HG03571 (cell line): ENCODE measurements around the gene ZC3HAV1.
"Not testable (repeated sequence)": the region's sequence is repeated elsewhere in the genome, so short reads cannot be mapped to it uniquely, and the experiment has no call there.

Source experiments
- ATAC-seq: cut with Tn5 transposase; IDR thresholded peaks from one replicate; pipeline ENCODE4 v1.9.1; 2021; ENCODE audit not compliant: unreplicated experiment

Gene ZC3HAV1

GRCh38 chr7:139109188-139109982 lies at the start of gene ZC3HAV1:
TSS of gene ZC3HAV1 (minus strand) at chr7:139109720. CDS start at chr7:139109331, 389 bp downstream.
- ATAC-seq = peak; percentile 76

GRCh38 chr7:139153832-139154231 lies 44.3 kb upstream of the ZC3HAV1 start:
- no peak for ATAC-seq

- ATAC-seq = no peak
Measured at GRCh38 chr7:139152149-139152548, 42.6 kb upstream of the ZC3HAV1 start.

- no peak for ATAC-seq
Measured at GRCh38 chr7:139139150-139139549, 29.6 kb upstream of the ZC3HAV1 start.

GRCh38 chr7:139133335-139134139 lies 24.0 kb upstream of the ZC3HAV1 start:
- peak; percentile 98 for ATAC-seq

- no peak for ATAC-seq
Measured at GRCh38 chr7:139132887-139133286, 23.4 kb upstream of the ZC3HAV1 start.

GRCh38 chr7:139131601-139132041 lies 22.1 kb upstream of the ZC3HAV1 start:
- no peak for ATAC-seq

- not testable (repeated sequence) for ATAC-seq
Measured at GRCh38 chr7:139129814-139130213, 20.3 kb upstream of the ZC3HAV1 start.

GRCh38 chr7:139127648-139128047 lies 18.1 kb upstream of the ZC3HAV1 start:
- no peak for ATAC-seq

- no peak for ATAC-seq
Measured at GRCh38 chr7:139125657-139126056, 16.1 kb upstream of the ZC3HAV1 start.

- ATAC-seq = not testable (repeated sequence)
Measured at GRCh38 chr7:139124995-139125394, 15.5 kb upstream of the ZC3HAV1 start.

GRCh38 chr7:139124084-139124914 lies 14.8 kb upstream of the ZC3HAV1 start:
- ATAC-seq = no peak

- ATAC-seq = no peak
Measured at GRCh38 chr7:139119486-139119849, 9.9 kb upstream of the ZC3HAV1 start.

GRCh38 chr7:139118805-139119485 lies 9.4 kb upstream of the ZC3HAV1 start:
- peak; percentile 78 for ATAC-seq

GRCh38 chr7:139118234-139118804 lies 8.8 kb upstream of the ZC3HAV1 start:
- peak; percentile 67 for ATAC-seq

- ATAC-seq = no peak
Measured at GRCh38 chr7:139117599-139118233, 8.2 kb upstream of the ZC3HAV1 start.

GRCh38 chr7:139116999-139117398 lies 7.5 kb upstream of the ZC3HAV1 start:
- no peak for ATAC-seq

GRCh38 chr7:139115104-139115503 lies 5.6 kb upstream of the ZC3HAV1 start:
- no peak for ATAC-seq

GRCh38 chr7:139114585-139114984 lies 5.1 kb upstream of the ZC3HAV1 start:
- ATAC-seq = no peak

- no peak for ATAC-seq
Measured at GRCh38 chr7:139114018-139114417, 4.5 kb upstream of the ZC3HAV1 start.
